Transverse colon (tissue), 3 donors: Measurements from ENCODE around the gene PHLDA3.

ENCODE experiments used
- CTCF ChIP-seq, 5 experiments: fragments of 200-600 bp in 3 of 5; fragments of 450-650 bp in 2 of 5; sonication (generic) in 3 of 5; IDR thresholded peaks; 1 replicate in 2 of 5; 2 replicates in 3 of 5; pipeline ENCODE4 v1.5.1; 2016 to 2017; ENCODE audit warnings: antibody characterized with exemption in 5 of 5, inconsistent platforms in 3 of 5, mild to moderate bottlenecking in 2 of 5, moderate library complexity in 1 of 5
- EP300 ChIP-seq: sonication (generic); formaldehyde crosslinking; IDR thresholded peaks from one replicate; pipeline ENCODE4 v1.6.1; 2017; ENCODE audit warnings: antibody characterized with exemption, low read depth
- POLR2A ChIP-seq: fragments of 450-650 bp; IDR thresholded peaks from one replicate; pipeline ENCODE4 v1.6.1; 2016; ENCODE audit warnings: antibody characterized with exemption, mild to moderate bottlenecking, moderate library complexity

- no peak for TF ChIP-seq EP300
- TF ChIP-seq CTCF (IDR thresholded peaks at IDR 0.05): peak in 1 of 5 experiments; percentile 11
- TF ChIP-seq POLR2A: no peak
Measured at GRCh38 chr1:201507360-201507675, 38.3 kb upstream of the PHLDA3 start.
